Peyer's patch (tissue), 4 donors: ENCODE results near the gene TBATA. TPM values are rescaled to one million over a fixed set of nuclear protein-coding genes. Genes with fewer than 3 reads are reported as not detected.

Source experiments
- DNase-seq, 3 donors: peaks; one replicate each; pipeline ENCODE4 v3.0.0-alpha.2; 2017 to 2019
- H3K27ac ChIP-seq, 4 donors: fragments of 200-600 bp; sonication (generic); one replicate each; pipeline ENCODE4 v1.5.1; 2016 to 2019
- H3K27me3 ChIP-seq, 2 donors: fragments of 200-600 bp; sonication (generic); one replicate each; pipeline ENCODE4 v1.5.1; 2019
- H3K36me3 ChIP-seq, 3 donors: fragments of 200-600 bp; sonication (generic); one replicate each; pipeline ENCODE4 v1.5.1; 2016 to 2019
- H3K4me1 ChIP-seq, 4 donors: fragments of 200-600 bp; sonication (generic); one replicate each; pipeline ENCODE4 v1.5.1; 2016 to 2019
- H3K4me3 ChIP-seq, 4 donors: fragments of 200-600 bp; sonication (generic); 1 replicate in 3 of 4; 2 replicates in 1 of 4; pipeline ENCODE4 v1.5.1; 2016 to 2019; ENCODE audit warnings: mild to moderate bottlenecking in 1 of 4
- H3K9me3 ChIP-seq, 4 donors: fragments of 200-600 bp; sonication (generic); one replicate each; pipeline ENCODE4 v1.5.1; 2016 to 2019; ENCODE audit warnings: mild to moderate bottlenecking in 1 of 4
- CTCF ChIP-seq, 6 experiments: fragments of 450-650 bp in 4 of 6; fragments of 200-600 bp in 2 of 6; sonication (generic) in 1 of 6; IDR thresholded peaks; one replicate each; pipeline ENCODE4 v1.5.1; 2017 to 2019; ENCODE audit warnings: antibody characterized with exemption in 6 of 6, mild to moderate bottlenecking in 3 of 6, moderate library complexity in 1 of 6
- POLR2A ChIP-seq, 2 donors: fragments of 450-650 bp; IDR thresholded peaks; one replicate each; pipeline ENCODE4 v1.5.1; 2017; ENCODE audit warnings: antibody characterized with exemption in 2 of 2, mild to moderate bottlenecking in 2 of 2, moderate library complexity in 2 of 2
- total RNA-seq, 4 donors: library from RNA; depleted of rRNA; stranded (reverse); fragments of >200 nt; gene quantifications; one replicate each; pipeline ENCODE4 v1.1.0, GENCODE V29; 2016

The TBATA gene
- total RNA-seq, 4 donors from 2014 or later: not detected

GRCh38 chr10:70784016-70784415 lies 1.2 kb downstream of the TBATA start:
- Histone ChIP-seq H3K9me3 (no peaks in the 10 kb centered on the region), H3K4me3 (no peak overlapping the region), H3K36me3 (no peaks in the 10 kb centered on the region), H3K27me3 (no peaks in the 10 kb centered on the region), H3K27ac (no peak overlapping the region), H3K4me1 (no peaks in the 10 kb centered on the region)
- no peak for TF ChIP-seq POLR2A (IDR thresholded peaks at IDR 0.05)
- no peak for TF ChIP-seq CTCF (IDR thresholded peaks at IDR 0.05)
- DNase-seq: no peak

GRCh38 chr10:70782746-70783680 lies 2.2 kb downstream of the TBATA start:
- no peak for DNase-seq
- H3K4me3 ChIP-seq: no peak overlapping the region
- TF ChIP-seq POLR2A (IDR thresholded peaks at IDR 0.05): no peak
- no peak for TF ChIP-seq CTCF (IDR thresholded peaks at IDR 0.05)

GRCh38 chr10:70782086-70782745 lies 3.0 kb downstream of the TBATA start:
- no peaks in the 10 kb centered on the region for H3K36me3 ChIP-seq
- no peaks in the 10 kb centered on the region for H3K27me3 ChIP-seq
- no peaks in the 10 kb centered on the region for H3K4me1 ChIP-seq
- no peak overlapping the region for H3K27ac ChIP-seq
- no peaks in the 10 kb centered on the region for H3K9me3 ChIP-seq
- DNase-seq: no peak
- TF ChIP-seq CTCF (IDR thresholded peaks at IDR 0.05) (no peak), POLR2A (IDR thresholded peaks at IDR 0.05) (no peak)
- no peak overlapping the region for H3K4me3 ChIP-seq

More at GRCh38 chr10:70782746-70783680, 2.2 kb downstream of the TBATA start:
- Histone ChIP-seq H3K9me3 (no peaks in the 10 kb centered on the region), H3K4me1 (no peaks in the 10 kb centered on the region), H3K27ac (no peak overlapping the region), H3K36me3 (no peaks in the 10 kb centered on the region), H3K27me3 (no peaks in the 10 kb centered on the region)

- TF ChIP-seq POLR2A (IDR thresholded peaks at IDR 0.05) (no peak), CTCF (IDR thresholded peaks at IDR 0.05) (no peak)
- no peak overlapping the region for H3K27ac ChIP-seq
- H3K9me3 ChIP-seq: no peaks in the 10 kb centered on the region
- no peaks in the 10 kb centered on the region for H3K36me3 ChIP-seq
- no peaks in the 10 kb centered on the region for H3K27me3 ChIP-seq
- H3K4me1 ChIP-seq: no peaks in the 10 kb centered on the region
- no peak overlapping the region for H3K4me3 ChIP-seq
- no peak for DNase-seq
Measured at GRCh38 chr10:70781461-70782051, 3.6 kb downstream of the TBATA start.

- no peaks in the 10 kb centered on the region for H3K27me3 ChIP-seq
- no peak overlapping the region for H3K27ac ChIP-seq
- no peaks in the 10 kb centered on the region for H3K36me3 ChIP-seq
- H3K4me3 ChIP-seq: no peak overlapping the region
- no peaks in the 10 kb centered on the region for H3K4me1 ChIP-seq
- DNase-seq: no peak
- no peaks in the 10 kb centered on the region for H3K9me3 ChIP-seq
- TF ChIP-seq CTCF (IDR thresholded peaks at IDR 0.05): no peak
- no peak for TF ChIP-seq POLR2A (IDR thresholded peaks at IDR 0.05)
Measured at GRCh38 chr10:70780772-70781171, 4.4 kb downstream of the TBATA start.
